GM23338 (cell line): ENCODE results near the gene RIC3.

Experiments used
- EZH2 ChIP-seq: fragments of 200-600 bp; sonication (generic); IDR thresholded peaks from one replicate; pipeline ENCODE4 v1.8.0; 2017; ENCODE audit warnings: antibody characterized with exemption, mild to moderate bottlenecking, low read depth; ENCODE audit not compliant: unreplicated experiment
- JUNB ChIP-seq: IDR thresholded peaks from one replicate; pipeline ENCODE4 v1.6.1; 2016; ENCODE audit warnings: antibody characterized with exemption; ENCODE audit not compliant: unreplicated experiment
- NANOG ChIP-seq: IDR thresholded peaks from 2 replicates; pipeline ENCODE4 v1.6.1; 2016; ENCODE audit warnings: antibody characterized with exemption, borderline replicate concordance
- POLR2AphosphoS5 ChIP-seq: IDR thresholded peaks from 2 replicates; pipeline ENCODE4 v1.6.1; 2016; ENCODE audit warnings: antibody characterized with exemption, low read depth
- TF ChIP-seq, protein P1 (sequence below), 2 experiments: fragments of 200-600 bp in 1 of 2; sonication (generic) in 1 of 2; conservative IDR thresholded peaks; 2 replicates each; pipeline versions ENCODE4 v1.5.1 to v1.6.1; 2016 to 2017; ENCODE audit warnings: antibody characterized with exemption in 2 of 2, low read depth in 2 of 2, mild to moderate bottlenecking in 2 of 2, moderate library complexity in 1 of 2
- TF ChIP-seq, protein P2 (sequence below): IDR thresholded peaks from 2 replicates; pipeline ENCODE4 v1.6.1; 2016; ENCODE audit warnings: antibody characterized with exemption

DNA sequence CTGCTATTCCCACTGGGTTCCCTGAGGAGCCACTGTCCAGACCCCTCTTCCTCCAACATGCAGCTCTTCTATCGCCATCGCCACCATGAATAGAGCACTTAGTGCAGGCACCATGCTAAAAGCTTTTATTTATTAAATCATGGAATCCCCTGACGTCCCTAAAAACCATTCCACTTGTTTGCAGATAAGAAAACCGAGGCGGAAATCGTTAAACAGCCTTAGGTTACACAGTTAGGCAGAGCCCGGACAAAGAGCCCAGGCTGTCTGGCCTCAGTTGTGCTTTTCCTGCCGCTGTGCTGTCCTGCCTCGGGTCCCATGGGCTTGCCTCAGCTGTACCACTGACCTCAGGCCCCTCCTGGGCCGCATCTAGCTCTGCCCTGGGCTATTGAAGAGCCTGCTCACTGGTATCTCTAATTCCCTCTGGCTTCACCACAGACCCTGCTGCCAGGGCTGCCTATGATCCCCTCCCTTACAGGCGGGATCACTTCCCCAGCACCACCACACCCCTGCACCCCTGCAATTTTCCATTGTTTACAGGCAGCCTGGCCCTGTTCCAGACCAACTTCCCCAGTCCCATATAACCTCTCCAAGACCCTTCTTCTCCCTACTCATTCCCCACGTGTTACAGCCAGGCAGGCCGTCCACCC, 100.8 kb downstream of the RIC3 start:
- TF ChIP-seq, protein P1, sequence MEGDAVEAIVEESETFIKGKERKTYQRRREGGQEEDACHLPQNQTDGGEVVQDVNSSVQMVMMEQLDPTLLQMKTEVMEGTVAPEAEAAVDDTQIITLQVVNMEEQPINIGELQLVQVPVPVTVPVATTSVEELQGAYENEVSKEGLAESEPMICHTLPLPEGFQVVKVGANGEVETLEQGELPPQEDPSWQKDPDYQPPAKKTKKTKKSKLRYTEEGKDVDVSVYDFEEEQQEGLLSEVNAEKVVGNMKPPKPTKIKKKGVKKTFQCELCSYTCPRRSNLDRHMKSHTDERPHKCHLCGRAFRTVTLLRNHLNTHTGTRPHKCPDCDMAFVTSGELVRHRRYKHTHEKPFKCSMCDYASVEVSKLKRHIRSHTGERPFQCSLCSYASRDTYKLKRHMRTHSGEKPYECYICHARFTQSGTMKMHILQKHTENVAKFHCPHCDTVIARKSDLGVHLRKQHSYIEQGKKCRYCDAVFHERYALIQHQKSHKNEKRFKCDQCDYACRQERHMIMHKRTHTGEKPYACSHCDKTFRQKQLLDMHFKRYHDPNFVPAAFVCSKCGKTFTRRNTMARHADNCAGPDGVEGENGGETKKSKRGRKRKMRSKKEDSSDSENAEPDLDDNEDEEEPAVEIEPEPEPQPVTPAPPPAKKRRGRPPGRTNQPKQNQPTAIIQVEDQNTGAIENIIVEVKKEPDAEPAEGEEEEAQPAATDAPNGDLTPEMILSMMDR (conservative IDR thresholded peaks at IDR 0.05; ENCODE audit: low read depth in 2 of 2), result no peak
- TF ChIP-seq JUNB (no peak), EZH2 (no peak), POLR2AphosphoS5 (no peak), NANOG (no peak)
- TF ChIP-seq, protein P2, sequence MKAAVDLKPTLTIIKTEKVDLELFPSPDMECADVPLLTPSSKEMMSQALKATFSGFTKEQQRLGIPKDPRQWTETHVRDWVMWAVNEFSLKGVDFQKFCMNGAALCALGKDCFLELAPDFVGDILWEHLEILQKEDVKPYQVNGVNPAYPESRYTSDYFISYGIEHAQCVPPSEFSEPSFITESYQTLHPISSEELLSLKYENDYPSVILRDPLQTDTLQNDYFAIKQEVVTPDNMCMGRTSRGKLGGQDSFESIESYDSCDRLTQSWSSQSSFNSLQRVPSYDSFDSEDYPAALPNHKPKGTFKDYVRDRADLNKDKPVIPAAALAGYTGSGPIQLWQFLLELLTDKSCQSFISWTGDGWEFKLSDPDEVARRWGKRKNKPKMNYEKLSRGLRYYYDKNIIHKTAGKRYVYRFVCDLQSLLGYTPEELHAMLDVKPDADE, result no peak
